Smooth muscle cell (in vitro differentiated cells): Measurements from ENCODE around the gene APBA3. TPM values are rescaled to one million over a fixed set of nuclear protein-coding genes. Genes with fewer than 3 reads are reported as not detected.

Experiments
- DNase-seq: peaks from one replicate; lab custom pipeline; 2025; ENCODE audit not compliant: unreplicated experiment; lab: John Stamatoyannopoulos, UW
- H2AFZ ChIP-seq: fragments of 200-600 bp; sonication (generic); 2 replicates; pipeline ENCODE4 v1.6.0; 2016; ENCODE audit warnings: antibody characterized with exemption, low read depth, mild to moderate bottlenecking
- H3F3A ChIP-seq: fragments of 200-600 bp; sonication (generic); 2 replicates; pipeline ENCODE4 v1.6.0; 2017; ENCODE audit warnings: antibody characterized with exemption, low read depth
- H3K27ac ChIP-seq: fragments of 200-600 bp; sonication (generic); 2 replicates; pipeline ENCODE4 v1.5.1; 2016; ENCODE audit warnings: low read depth, mild to moderate bottlenecking
- H3K27me3 ChIP-seq: fragments of 200-600 bp; sonication (generic); 2 replicates; pipeline ENCODE4 v1.6.1; 2016; ENCODE audit warnings: low read depth, mild to moderate bottlenecking
- H3K36me3 ChIP-seq: fragments of 200-600 bp; sonication (generic); 2 replicates; pipeline ENCODE4 v1.5.1; 2016; ENCODE audit warnings: low read depth
- H3K4me1 ChIP-seq: fragments of 200-600 bp; sonication (generic); 2 replicates; pipeline ENCODE4 v1.5.1; 2016; ENCODE audit warnings: low read depth
- H3K4me2 ChIP-seq: fragments of 200-600 bp; sonication (generic); 2 replicates; pipeline ENCODE4 v1.6.0; 2016; ENCODE audit warnings: mild to moderate bottlenecking
- H3K4me3 ChIP-seq: fragments of 200-600 bp; sonication (generic); 2 replicates; pipeline ENCODE4 v1.5.1; 2016; ENCODE audit warnings: mild to moderate bottlenecking
- H3K79me2 ChIP-seq: fragments of 200-600 bp; sonication (generic); 2 replicates; pipeline ENCODE4 v1.6.0; 2016; ENCODE audit warnings: low read depth, mild to moderate bottlenecking
- H3K9ac ChIP-seq: fragments of 200-600 bp; sonication (generic); 2 replicates; pipeline ENCODE4 v1.6.0; 2016; ENCODE audit warnings: low read depth
- H3K9me3 ChIP-seq: fragments of 200-600 bp; sonication (generic); replicated peaks from 2 replicates; pipeline ENCODE4 v1.5.1; 2016; ENCODE audit warnings: low read depth
- H4K20me1 ChIP-seq: fragments of 200-600 bp; sonication (generic); 2 replicates; pipeline ENCODE4 v1.6.0; 2016; ENCODE audit warnings: low read depth
- WGBS: methylation state at CpG from one replicate; pipeline ENCODE4 v1.1.7; 2016; ENCODE audit warnings: low lambda C conversion rate; 5-methylcytosine and 5-hydroxymethylcytosine counted together
- polyA plus RNA-seq: library from polyadenylated mRNA; unstranded; fragments of >200 nt; fragmentation: Nextera tagmentation; extraction: Ambion mirVana; gene quantifications from 2 replicates; pipeline ENCODE4 v1.2.1, GENCODE V29; 2016
- total RNA-seq: library from RNA; depleted of rRNA; stranded (reverse); fragments of >200 nt; gene quantifications from 2 replicates; pipeline ENCODE4 v1.2.3, GENCODE V29; 2014
- TF ChIP-seq, protein P1 (sequence below): fragments of 200-600 bp; sonication (generic); IDR thresholded peaks from 2 replicates; pipeline ENCODE4 v1.5.1; 2017; ENCODE audit warnings: borderline replicate concordance, mild to moderate bottlenecking, antibody characterized with exemption; ENCODE audit not compliant: insufficient read depth, poor library complexity, severe bottlenecking

APBA3 gene
- total and polyA plus RNA-seq, 2 experiments from 2014 or later = 16.1 to 27.9 TPM

DNA sequence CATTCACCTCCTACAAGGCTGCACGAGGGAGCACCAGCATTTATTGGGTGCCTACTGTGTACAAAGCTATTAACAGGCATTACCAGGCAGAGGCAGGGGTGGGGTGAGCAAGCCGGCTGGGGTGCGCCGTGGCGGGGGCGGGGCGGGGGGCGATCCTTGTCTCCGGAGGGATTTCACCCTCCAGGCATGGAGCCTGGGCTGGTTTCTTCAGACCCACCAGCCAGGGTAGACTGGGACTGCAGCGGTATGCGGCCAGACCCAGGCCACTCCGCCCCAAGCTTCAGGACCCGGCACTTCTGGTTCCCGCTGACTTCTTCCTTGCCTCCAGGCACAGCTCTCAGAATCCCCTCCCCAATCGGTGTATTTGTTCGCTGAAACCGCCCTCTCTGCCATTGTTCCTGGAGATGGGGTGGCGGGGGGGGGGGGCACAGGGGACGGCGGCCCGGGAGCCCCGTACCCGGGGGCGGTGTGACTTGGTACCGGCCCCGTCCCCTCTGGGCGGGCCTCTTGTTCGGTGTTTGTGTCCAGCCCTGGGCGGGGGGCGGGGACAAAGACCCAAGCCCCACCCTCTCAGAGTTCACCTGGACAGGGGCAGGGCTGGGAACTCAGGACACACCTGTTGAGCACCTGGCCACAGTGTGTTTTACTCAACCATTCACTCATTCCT, 38.9 kb downstream of the APBA3 start:
- no peaks in the 10 kb centered on the region for H3F3A ChIP-seq
- no peak overlapping the region for H2AFZ ChIP-seq
- no peak overlapping the region for H3K27ac ChIP-seq
- H3K79me2 ChIP-seq = no peaks in the 10 kb centered on the region
- H4K20me1 ChIP-seq = no peaks in the 10 kb centered on the region
- H3K4me3 ChIP-seq = peak overlapping the region; percentile 48
- DNase-seq = no peak
- H3K27me3 ChIP-seq = peaks cover 41% of the 10 kb centered on the region
- peaks cover 7% of the 10 kb centered on the region for H3K4me1 ChIP-seq
- peak overlapping the region; percentile 75 for H3K4me2 ChIP-seq
- 1% methylated on average over 18 of the region's 30 CpGs for WGBS
- no peaks in the 10 kb centered on the region for H3K9me3 ChIP-seq
- TF ChIP-seq, protein P1, sequence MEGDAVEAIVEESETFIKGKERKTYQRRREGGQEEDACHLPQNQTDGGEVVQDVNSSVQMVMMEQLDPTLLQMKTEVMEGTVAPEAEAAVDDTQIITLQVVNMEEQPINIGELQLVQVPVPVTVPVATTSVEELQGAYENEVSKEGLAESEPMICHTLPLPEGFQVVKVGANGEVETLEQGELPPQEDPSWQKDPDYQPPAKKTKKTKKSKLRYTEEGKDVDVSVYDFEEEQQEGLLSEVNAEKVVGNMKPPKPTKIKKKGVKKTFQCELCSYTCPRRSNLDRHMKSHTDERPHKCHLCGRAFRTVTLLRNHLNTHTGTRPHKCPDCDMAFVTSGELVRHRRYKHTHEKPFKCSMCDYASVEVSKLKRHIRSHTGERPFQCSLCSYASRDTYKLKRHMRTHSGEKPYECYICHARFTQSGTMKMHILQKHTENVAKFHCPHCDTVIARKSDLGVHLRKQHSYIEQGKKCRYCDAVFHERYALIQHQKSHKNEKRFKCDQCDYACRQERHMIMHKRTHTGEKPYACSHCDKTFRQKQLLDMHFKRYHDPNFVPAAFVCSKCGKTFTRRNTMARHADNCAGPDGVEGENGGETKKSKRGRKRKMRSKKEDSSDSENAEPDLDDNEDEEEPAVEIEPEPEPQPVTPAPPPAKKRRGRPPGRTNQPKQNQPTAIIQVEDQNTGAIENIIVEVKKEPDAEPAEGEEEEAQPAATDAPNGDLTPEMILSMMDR = no peak
- H3K9ac ChIP-seq = no peak overlapping the region
- no peaks in the 10 kb centered on the region for H3K36me3 ChIP-seq

DNA sequence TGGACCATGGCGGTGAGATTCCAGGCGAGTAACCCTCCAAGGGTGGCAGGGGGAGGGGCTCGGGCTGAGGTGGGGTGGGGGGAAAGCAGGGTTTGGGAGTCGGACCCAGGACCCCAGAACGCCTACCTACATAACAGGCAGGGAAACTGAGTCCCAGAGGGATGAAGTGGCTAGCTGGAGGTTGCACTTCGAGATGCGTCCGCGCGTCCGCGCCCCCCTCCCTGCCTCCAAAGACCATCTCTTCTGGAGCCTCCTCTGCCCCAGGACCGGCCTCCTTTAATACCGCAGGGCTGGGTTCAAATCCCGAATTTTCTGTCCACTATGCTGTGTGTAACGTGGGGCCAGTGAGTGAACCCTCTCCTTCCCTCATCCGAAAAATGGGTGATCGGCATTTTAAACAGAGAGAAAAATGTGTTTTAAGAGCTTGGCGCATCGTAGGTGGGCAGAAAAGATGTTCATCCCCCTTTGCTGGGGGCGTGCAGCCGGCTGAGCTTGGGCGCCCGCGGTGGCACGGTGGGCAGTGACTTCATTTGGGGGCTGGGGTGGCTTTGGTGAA, 39.5 kb downstream of the APBA3 start:
- H3K4me2 ChIP-seq = peak overlapping the region; percentile 75
- no peaks in the 10 kb centered on the region for H3F3A ChIP-seq
- no peaks in the 10 kb centered on the region for H3K79me2 ChIP-seq
- H3K4me3 ChIP-seq = peak overlapping the region; percentile 48
- H3K36me3 ChIP-seq = no peaks in the 10 kb centered on the region
- peaks cover 41% of the 10 kb centered on the region for H3K27me3 ChIP-seq
- no peak overlapping the region for H3K9ac ChIP-seq
- TF ChIP-seq, protein P1 = no peak
- H2AFZ ChIP-seq = no peak overlapping the region
- H3K4me1 ChIP-seq = peaks cover 7% of the 10 kb centered on the region
- no peak overlapping the region for H3K27ac ChIP-seq
- no peak for DNase-seq
- no peaks in the 10 kb centered on the region for H3K9me3 ChIP-seq
- WGBS = 6% methylated on average over 22 of the region's 26 CpGs
- no peaks in the 10 kb centered on the region for H4K20me1 ChIP-seq

DNA sequence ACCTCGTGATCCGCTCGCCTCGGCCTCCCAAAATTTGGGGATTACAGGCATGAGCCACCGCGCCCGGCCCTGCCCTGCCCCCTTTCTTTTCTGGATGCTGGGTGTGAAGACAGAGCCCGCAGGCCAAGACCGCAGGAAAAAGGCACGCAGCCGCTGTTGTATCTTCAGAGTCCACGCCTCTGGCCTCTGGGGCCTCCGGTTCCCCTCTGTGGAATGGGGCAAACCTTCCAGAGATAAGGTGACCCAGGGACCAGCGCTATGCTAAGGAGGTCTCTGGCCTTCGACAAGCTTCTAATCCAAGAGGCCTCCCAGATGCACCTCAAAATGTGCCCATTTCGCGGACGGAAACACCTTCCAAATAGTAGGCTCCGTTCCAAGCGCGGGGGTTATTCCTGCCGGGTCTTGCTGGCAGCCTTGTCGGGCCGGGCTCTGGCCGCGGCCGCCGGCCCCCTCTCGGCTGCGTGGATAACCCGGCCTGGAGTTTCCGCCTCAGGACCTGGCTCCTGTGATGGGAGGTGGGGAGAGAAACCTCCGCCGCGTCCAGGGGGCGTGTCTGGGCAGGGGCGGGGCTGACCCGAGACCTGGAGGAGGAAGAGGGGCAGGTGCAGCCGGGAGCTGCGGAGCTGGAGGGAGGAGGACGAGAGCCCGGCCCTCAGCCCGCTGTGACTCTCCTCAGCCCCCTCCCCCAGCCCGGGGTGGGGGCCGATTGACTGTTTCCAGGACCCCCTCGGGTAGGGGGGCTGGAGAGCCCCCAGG, 40.2 kb downstream of the APBA3 start:
- DNase-seq = peak; percentile 8
- no peaks in the 10 kb centered on the region for H3K9me3 ChIP-seq
- no peaks in the 10 kb centered on the region for H3F3A ChIP-seq
- no peaks in the 10 kb centered on the region for H3K36me3 ChIP-seq
- peak overlapping the region; percentile 75 for H3K4me2 ChIP-seq
- peaks cover 7% of the 10 kb centered on the region for H3K4me1 ChIP-seq
- TF ChIP-seq, protein P1 = no peak
- no peak overlapping the region for H3K27ac ChIP-seq
- H2AFZ ChIP-seq = no peak overlapping the region
- H3K27me3 ChIP-seq = peaks cover 41% of the 10 kb centered on the region
- no peak overlapping the region for H3K9ac ChIP-seq
- H4K20me1 ChIP-seq = no peaks in the 10 kb centered on the region
- H3K4me3 ChIP-seq = peak overlapping the region; percentile 48
- no peaks in the 10 kb centered on the region for H3K79me2 ChIP-seq
- 35% methylated on average over 35 of the region's 46 CpGs for WGBS
